Inflammatory macrophage treated with lipopolysaccharide for 4 hours (primary cell): Measurements from ENCODE around the gene RASGEF1B.
A peak's percentile ranks its signal among the peaks of the same experiment; 100 is the strongest.

ENCODE experiments used
- DNase-seq: peaks from one replicate; pipeline ENCODE4 v3.0.0-alpha.2; 2020

Gene RASGEF1B

GRCh38 chr4:81471588-81472280 is at the start of gene RASGEF1B:
RASGEF1B (minus strand) TSS chr4:81471907; CDS start chr4:81459508, 12,399 bp downstream.
- DNase-seq: peak; percentile 99

DNA sequence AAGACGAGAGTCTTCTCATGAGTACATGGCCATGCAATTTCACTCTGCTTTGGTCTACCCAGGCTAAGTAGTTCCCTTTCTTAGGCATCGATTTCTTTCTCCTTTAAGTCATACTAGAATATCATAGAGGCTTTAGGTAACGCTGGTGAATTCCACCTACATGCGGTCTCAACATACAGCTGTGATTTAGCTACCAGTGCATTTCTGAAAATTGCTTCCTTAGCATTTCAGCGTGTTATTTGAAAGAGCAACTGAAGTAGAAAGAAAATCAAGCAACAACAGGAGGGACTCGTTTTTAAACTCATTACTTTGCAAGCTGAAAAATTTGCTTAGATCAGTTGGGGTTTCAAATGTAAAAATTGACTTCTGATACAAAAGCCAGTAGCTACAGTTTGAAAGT is 48.1 kb upstream of the RASGEF1B start:
- peak; percentile 36 for DNase-seq

DNA sequence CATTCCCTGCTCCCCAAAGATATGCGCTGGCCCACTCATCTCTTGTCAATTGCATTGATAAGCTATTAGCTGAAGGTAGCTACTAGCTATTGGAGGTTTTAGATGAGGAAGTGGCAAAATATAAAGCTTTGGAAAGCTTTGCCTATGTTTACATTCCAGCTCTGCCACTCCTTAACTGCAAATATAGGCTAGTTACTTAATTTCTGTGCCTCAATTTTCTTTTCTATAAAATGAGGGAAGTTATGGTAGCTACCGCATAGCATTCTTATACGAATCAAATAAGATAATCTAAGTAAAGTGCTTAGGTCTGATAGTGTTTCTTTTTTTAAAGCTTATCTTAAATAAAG is 47.7 kb upstream of the RASGEF1B start:
- DNase-seq: no peak

DNA sequence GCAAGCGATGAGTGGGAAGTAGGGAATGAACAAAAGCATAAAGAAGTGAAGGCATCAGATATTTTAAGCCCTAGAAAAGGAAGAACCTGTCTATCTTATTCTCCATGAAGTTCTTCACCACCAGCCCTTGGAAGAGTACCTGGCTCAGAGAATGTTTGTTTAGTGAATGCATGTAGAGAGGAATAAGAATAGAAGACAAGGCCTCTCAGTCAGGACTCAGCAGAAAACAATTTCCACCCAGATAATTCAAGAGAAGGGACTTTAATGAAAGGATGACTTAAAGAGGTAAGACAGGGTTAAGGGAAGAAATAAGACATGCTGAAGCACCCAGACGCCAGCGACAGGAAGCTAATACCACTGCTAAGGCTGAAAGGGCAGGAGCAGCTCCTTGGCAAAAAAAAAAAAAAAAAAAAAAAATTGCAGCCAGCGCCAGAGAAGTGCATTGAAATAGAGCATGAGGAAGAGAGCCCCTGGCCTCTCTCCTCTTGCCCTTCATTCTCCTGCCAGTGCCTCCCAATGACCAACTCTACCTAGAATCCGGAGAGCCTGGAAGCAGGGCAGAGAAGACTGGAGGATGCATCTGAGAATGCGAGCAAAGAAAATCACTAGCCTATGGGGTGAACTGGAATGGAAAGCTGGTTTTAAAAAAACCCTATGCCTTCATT is 47.2 kb upstream of the RASGEF1B start:
- DNase-seq: no peak

- no peak for DNase-seq
Measured at GRCh38 chr4:81516241-81516640, 44.5 kb upstream of the RASGEF1B start.

DNA sequence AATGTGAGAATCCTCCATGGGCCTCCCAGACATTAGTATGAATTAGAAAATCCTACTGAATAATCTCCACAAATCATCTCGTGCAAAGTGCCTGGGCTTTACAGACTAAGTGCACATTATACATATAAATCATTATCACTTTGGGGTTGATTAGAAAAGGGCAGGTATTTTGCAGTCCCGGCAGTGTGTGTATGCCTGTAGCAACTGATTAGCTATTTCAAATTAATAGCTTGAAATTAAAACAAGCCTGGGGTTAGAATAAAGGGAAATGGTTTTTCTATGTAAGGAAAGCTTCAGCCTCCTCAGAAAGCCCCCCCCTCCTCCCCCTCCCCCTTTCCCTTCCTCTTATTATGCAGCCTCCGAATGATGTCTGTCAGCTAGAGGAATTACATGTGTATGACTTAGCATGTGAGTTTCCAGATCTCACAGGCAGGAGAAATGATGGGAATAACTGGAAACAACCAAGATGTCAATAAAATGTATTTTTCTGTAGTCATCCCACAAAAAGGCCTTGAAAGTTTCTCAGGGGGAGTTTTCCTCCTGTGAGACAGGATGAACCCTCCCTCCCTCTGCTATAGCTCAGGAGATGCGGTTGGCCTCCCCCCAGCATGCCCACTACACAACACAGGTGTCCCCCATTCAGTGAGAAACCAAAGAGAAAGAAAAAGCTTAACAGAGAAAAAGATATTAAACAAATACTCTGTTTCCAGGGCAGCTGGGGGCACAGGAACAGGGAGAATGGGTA is 41.2 kb upstream of the RASGEF1B start:
- DNase-seq: peak; percentile 36

- DNase-seq: no peak
Measured at GRCh38 chr4:81512001-81512756, 40.5 kb upstream of the RASGEF1B start.

DNA sequence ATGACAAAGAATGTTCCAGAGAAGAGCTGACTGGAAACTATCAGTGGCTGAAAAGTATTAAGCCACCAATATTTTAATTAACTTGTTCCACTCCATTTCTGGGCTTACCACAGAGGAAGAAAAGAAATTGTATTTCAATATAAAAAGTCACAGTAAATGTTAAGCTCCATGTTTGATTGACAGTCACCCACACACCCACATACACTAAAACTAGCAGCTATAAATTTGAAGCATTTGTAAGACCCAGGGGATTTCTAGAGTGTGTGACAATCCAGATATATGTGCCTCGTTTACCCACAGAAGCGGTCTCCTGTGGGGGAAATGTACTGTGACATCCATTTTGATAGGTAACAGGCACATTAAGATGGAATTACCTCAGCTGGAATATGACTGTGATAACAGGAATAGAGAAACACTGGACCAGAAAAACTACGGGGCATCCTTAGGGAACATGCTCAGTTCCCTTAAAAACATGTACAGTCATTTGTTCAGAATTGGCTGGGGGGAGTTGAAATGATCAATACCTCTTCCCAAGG is 39.0 kb upstream of the RASGEF1B start:
- DNase-seq: no peak

DNA sequence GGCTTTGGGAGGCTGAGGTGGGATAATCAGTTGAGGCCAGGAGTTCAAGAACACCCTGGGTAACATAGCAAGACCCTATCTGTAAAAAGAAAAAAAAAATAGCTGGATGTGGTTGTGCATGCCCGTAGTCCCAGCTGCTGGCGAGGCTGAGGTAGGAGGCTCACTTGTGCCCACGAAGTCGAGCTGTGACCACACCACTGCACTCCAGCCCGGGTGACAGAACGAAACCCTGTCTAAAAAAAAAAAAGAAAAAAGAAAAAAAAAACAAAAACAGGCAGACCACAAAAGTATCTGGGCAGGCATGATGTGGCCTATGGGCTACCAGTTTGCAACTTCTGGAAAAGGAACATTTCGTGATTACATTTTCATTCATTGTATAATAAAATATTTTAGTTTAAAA is 38.1 kb upstream of the RASGEF1B start:
- DNase-seq: peak; percentile 54

GRCh38 chr4:81509191-81509590 is 37.5 kb upstream of the RASGEF1B start:
- peak; percentile 91 for DNase-seq

DNA sequence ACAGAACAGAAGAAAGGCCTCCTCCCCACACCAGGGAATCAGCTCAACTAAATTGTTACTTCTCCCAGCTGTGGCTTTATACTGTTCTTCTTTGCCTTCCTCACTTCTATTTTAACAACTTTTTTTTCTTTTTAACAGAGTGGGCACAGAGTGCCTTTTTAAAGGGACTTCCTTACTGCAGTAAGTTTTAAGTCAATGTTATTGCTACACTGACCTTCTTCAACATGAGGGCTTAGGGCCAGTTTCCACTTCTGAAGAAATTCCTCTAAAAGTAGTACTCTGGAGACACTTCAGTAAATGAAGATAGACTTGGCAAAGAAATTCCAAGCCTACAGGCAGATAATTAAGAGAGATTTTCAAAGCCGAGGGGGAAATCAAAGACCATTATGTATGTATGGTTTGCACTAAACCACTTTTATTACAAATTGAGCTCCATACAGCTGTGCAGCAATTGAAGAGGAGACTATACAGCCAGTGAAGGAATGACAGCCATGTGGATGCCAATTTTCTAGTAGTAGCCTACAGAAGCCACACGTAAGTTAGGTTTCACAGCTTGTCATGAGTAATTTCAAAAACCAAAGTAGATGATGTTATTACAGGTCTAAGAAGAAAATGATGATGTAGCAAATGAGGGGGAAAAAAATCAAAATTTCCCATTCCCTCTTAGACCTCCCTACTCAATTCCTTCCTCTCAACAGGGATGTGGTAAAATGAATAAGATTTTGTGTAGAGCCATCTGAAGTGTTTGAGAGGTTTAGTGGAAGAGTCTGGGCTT is 36.9 kb upstream of the RASGEF1B start:
- DNase-seq: peak; percentile 82

- no peak for DNase-seq
Measured at GRCh38 chr4:81507530-81507929, 35.8 kb upstream of the RASGEF1B start.

- DNase-seq: peak; percentile 77
Measured at GRCh38 chr4:81506731-81507130, 35.0 kb upstream of the RASGEF1B start.

GRCh38 chr4:81505726-81506125 is 34.0 kb upstream of the RASGEF1B start:
- DNase-seq: peak; percentile 88

DNA sequence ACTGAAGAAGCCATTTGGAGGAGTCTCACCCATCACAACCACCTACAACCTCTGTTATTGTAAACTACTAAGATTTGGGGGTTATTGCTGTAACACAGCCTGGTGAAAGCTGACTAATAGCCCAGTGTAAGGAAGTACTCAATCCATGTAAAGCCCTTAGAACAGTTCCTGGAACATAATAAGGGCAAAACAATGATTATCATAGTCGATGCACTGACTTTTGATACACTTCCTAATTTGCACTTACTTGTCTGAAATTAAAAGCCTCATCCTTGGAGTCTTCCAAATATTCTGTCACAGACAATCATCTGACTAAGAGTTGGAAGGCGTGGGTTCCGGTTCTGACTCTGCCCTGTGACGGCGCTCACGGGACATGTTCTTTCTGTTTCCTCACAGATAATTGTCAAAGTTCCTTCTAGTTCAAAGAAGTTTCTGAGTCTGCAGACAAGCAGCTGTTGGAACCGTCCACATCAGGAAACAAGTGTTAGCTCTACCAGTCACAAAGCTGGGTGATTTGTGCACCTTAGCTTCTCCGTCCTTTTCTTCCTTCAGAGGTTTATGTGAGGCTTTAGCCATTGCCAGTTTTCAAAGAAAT is 33.4 kb upstream of the RASGEF1B start:
- DNase-seq: peak; percentile 98

- DNase-seq: peak; percentile 90
Measured at GRCh38 chr4:81504112-81505003, 32.7 kb upstream of the RASGEF1B start.

- no peak for DNase-seq
Measured at GRCh38 chr4:81503586-81503985, 31.9 kb upstream of the RASGEF1B start.

DNA sequence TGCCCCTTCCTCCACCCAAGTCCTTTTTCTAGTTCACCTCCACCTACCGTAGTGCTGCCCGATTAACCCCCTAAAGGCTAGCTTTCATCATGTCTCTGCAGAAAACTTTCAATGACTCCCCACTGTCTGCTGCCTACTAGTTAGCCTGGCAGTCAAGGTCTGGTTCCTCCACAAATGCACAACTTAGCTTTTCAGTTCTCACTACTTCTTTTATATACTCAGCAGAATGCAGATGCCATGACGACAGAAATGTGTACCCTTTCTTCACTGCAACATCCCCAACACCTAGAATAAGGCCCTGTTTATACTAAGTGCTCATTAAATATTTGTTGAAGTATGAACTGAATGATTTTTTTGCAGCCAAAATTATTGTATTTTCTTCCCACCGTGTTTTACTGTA is 30.9 kb upstream of the RASGEF1B start:
- peak; percentile 46 for DNase-seq

GRCh38 chr4:81499840-81500239 is 28.1 kb upstream of the RASGEF1B start:
- peak; percentile 46 for DNase-seq

- DNase-seq: no peak
Measured at GRCh38 chr4:81498551-81499099, 26.9 kb upstream of the RASGEF1B start.
